DMS79 treated with DMSO at 0.1 percent for 48 hours (cell line): Measurements from ENCODE around the gene FBN1.

Experiments
- DNase-seq: peaks from one replicate; lab custom pipeline; 2025; lab: John Stamatoyannopoulos, UW

The FBN1 gene

DNA sequence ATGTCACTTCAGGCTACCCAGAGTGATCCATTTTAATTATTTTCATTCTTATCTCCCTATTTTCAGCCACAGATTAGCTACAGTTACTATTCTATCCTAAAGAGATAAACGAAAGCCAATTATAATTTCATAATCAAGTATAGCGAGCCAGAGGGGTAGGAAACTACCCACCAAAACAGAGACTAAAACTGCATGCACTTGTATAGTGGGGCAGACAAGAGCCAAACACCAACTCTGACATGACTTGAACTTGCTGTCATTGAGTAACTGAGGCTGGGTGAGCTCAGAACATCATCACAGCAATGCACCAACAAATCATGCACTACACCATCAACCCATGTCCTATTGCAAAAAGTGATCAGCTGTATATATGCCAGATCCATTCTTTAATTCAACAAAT is 64.8 kb downstream of the FBN1 start:
- no peak for DNase-seq

DNA sequence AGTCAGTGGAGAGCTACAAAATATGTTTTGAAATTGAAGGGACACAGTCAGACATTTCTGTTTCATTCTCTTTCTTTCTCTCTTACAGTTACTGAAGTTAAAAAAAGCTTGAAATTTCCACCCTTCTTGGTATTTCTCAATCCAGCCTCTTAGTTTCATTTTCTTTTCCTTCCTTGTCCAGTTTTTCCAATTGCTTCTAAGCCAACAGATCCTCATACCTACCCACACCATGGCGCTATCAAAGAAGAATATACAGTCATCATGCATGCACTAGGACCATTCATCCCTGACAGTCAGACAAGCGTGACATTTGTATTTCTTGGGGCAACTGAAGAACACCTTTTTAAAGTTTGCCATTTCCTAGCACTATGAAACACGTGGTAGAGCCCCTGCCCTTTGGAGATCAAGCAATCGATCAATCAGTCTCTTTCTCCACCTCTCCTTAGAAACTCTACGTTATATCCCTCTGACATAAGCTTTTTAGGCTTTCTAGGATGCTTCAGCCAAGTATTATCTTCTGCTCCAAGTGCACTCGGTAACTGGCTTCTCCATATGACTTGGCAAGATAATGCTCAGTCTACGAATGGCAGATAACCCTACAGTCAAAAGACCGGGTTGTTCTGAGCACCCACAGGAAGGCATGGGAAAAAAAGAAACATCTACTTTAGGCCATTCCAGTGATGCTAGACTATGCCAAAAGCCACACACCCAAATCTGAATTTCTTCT is 65.4 kb downstream of the FBN1 start:
- no peak for DNase-seq

DNA sequence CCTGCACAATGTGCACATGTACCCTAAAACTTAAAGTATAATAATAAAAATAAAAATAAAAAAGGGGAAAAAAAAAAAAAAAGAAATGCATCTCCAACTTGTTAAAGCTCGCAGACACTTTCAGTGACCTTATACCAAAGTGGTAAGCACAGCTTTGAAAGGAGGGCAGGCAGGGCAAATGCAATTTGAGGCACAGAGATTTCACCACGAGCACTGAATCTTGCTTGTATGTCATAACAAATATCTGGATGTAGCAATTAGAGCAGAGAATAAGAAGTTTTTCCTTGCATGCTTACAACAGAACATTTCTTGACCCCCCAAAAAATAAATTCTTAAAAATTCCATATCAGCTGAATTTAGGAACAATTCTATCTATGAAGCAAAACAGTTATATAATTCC is 66.5 kb downstream of the FBN1 start:
- DNase-seq, result no peak

DNA sequence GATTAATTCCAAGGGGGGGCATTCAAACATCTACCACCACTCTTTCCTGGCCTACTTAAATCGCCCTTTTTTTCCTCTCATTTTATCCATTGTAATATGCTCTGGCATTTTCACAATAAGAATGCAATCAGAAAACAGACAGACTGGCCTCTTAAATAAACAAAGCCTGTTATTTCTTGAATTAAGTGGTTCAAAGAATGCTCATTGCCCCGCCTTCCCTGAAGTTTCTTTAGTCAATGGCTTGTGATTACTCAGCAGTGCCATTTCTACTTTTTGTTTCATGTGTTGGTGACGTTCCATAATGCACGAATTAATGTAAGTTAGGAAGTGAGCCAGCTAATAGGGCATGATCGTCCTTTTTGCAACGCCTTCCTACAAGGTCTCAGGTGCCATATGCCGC is 68.0 kb downstream of the FBN1 start:
- no peak for DNase-seq

DNA sequence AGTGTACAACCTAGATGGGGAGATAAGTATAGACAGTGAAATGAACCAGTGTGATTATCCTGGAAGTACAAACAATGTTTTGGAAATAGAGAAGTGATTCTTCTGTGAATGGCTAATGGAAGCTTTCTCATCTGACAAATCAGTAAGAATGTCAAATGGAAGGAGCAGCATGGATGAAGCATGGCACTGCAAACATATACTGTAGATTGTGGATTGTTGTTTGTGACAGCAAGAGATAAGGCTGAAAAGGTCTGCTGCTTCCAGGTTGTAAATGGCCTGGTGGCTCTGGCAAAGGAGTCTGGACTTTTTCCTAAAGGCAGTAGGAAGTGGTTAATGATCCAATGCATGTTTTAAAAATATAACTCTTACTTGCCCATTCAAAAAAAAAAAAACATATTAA is 71.3 kb downstream of the FBN1 start:
- DNase-seq, result no peak

DNA sequence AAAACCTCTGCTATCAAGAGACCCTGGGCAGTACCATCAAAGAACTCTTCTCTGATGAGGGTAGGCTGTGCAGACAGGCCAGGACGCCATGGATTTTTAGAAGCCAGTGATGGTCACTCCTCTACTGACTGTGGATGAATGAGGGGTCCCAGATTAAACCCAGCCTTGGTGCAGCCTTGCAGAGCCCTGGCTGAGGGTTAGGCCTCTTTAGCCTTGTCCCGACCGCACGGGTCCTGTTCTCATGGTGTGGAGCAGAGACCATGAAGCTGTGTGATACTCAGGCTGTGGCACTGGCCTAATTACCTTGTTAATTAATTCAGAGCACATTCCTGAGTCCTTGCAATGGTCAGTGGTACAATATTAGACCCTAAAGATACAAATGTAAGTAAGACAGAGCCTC is 71.7 kb downstream of the FBN1 start:
- DNase-seq, result no peak

DNA sequence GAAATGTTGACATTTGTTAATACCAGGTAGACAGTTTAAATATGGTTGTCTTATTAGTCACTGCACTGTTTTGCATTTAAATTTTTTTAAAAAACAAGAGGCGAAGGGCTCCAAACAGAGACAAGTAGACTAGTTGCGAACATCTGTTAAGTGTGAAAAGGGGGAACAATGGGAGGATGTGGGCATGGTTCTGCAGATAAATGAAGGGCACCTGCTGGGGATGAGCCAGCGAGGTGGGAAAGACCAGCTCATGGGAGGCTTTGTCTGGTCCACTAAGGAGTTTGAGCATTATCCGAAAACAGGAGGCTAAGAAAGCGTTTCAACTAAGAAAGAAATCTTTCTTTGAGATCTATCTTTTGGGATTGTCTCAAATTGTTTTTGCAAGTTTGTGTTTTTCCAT is 72.7 kb downstream of the FBN1 start:
- no peak for DNase-seq

DNA sequence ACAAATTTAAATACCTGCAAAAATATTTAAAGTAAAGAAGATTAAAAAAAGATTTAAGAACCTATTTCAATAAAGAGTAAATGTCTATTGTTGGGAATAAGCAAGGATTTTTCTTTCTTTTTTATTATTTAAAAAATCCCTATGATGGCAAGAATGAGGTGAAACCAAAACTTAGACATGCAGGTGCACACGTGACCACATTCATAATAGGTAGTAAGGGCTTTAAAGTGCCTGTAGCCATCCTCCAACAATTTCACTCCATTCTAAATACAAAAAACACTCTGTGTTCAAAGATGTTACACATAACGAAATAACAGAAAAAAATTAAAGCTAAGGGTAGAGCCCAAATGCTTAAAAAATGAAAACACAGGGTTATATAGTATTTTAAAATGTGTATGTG is 74.0 kb downstream of the FBN1 start:
- DNase-seq, result no peak

DNA sequence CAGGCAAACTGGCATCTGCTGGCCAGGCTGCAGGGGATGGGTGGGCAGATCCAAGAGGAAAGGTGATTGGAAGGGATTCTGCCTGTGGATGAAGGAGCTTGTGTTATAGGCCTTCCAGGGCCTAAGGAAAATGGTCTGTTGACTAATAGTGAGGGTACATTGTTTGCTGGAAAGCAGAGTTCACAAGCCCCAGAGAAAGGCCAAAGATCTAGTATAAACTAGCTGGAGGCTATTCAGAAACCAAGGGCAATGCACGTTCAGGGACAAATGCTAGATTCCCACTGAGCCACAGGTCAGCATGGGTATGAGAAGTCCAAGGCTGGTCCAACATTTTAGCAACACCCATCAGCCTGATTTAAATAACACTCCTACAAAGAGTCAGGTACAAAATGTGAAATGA is 74.7 kb downstream of the FBN1 start:
- no peak for DNase-seq

DNA sequence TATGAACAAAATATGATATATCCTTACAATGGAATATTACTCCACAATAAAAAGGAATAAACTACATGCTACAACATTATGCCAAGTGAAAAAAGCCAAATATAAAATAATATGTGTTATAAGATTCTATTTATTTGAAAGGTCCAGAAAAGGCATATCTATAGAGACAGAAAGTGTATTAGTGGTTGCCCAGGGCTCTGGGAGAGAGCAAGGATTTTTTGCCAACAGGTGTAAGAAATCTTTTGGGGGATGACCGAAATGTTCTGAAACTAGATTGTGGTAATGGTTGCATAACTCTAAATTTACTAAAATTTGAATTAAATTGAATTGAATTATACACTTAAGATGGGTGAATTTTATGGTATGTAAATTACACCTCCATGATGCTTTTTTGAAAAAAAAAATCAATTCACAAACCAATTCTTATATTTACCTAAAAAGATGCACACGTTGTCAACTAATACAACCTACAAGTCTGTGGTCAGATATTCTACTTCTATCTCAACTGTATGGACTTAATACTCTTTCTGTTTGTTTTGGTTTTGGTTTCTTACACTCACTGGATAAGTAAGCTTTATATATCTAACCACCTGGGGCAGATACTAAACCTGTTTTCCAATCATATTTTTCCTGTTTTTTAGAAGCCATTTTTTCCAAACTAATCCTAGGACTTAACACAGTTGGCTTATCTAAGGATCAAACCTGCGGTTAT is 75.8 kb downstream of the FBN1 start:
- no peak for DNase-seq

DNA sequence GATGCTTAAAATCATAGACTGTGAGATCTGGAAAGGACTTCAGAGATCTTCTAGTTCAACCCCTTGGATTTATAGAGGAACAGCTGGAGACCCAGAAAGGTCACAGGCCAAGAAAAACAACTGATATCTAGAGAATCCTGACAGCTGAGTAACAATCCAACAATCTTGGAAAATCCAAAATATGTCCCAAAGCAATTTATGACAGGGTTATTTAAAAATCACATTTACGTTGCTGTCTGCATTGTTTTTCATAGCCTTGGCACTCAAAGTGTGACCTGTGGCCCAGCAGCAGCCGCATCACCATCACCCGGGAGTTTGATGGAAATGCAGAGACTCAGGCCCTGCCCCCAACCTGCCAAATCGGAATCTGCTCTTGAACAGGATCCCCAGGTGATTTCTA is 78.8 kb downstream of the FBN1 start:
- no peak for DNase-seq

DNA sequence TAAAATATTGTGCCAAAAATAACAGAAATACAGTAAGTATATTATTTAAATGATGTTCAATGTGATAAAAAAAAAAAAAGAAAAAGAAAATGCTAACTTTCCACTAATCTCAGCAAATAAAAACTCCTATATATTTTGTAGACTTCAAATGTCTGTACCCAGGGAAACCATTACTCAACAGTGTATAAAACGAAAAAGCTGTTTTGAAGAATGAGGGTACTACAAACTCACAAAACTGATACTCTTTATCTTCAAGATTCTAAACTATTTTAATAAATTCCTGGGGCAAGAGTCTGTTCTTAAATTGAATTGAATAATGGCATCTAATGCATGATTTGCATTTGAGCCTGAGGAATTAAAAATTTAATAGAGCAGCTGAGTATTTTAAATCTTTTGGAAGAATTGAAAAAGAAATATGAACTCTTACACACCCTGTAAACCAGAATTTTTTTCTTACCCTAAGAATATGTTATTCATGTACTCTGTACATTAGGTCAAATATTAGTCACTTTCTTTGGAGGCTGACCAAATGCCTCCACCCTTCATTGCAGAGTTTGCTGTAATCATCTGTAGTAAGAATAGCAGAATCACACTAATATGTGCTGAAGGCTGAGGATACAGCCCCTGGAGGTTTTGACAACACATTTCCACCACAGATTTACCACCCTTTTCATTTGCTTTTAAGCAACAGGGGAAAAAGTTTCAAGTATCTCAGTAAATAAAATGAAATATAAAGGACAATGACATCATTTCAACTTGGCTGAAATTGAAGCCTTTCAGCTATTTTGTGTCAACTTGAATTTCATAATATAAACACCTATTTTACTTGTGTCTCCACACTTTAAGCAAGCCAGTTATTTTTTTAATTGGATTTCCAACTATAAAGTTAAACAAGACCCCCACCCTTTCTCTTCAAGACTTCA is 79.7 kb downstream of the FBN1 start:
- DNase-seq, result no peak

DNA sequence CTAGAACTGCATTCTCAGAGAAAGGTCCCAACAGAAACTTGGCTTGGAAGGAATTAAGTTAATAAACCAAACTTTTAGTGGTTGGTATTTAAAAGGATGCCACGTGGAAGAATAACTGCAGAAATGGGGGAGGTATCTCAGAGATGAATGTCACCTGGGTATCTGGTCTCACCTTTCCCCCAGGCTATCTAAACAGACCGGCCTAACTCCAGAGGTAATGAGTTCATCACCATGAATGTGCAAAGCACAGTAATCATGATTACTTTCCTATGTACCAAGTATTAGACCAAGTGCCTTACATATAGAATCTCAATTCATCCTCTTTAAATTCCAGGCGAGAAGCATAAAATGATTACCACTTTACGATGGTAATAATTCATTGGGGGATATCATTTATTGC is 80.8 kb downstream of the FBN1 start:
- no peak for DNase-seq

DNA sequence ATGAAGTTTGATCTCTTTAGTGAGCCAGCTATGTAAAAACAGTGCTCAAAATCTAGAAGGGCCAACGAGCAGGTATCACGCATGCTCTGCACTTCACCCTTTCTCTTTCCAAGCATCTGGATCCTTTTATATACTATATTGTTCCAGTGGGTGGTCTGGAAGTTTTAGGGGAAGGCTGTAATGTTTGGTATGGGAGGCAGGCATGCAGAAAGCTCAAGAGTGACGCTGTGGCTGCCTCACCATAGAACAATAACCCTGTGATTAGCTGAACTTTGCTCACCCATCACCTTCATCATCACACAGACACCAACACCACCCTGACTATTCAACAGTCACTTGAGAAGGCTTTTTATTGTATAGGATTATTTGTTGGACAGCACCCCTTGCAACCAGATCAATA is 81.6 kb downstream of the FBN1 start:
- DNase-seq, result no peak

DNA sequence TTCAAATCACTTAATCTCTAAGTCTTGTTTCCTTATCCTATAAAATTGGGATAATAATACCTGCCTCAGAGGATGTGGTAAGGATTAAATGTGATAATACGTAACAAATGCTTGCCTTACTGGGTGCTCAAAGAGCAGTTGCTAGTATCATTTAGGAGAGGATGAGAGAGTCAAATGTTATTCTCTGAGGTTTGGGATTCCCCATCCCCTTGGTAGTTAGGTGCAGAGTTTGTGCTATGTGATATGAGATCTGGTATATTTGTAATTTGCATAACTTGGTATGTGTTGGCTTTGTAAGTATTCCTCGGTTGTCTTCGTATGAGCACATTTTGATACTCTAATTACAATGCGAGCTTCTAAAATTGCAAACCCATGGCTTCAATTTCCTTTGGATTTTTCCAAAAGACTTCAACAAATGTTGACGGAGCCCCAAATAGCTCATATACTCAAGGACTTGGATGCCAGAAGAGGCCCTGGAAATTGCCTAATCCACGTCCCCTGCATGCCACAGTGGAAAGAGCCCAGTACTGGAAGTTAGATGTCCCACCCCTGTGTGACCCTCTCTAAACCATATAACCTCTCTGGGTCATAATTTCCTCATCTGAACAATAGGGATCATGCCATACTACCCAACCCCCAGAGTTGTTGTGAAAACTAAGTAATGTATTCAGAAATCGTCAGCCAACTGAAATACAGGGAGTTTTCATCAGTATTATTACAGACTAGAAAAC is 85.0 kb downstream of the FBN1 start:
- no peak for DNase-seq

DNA sequence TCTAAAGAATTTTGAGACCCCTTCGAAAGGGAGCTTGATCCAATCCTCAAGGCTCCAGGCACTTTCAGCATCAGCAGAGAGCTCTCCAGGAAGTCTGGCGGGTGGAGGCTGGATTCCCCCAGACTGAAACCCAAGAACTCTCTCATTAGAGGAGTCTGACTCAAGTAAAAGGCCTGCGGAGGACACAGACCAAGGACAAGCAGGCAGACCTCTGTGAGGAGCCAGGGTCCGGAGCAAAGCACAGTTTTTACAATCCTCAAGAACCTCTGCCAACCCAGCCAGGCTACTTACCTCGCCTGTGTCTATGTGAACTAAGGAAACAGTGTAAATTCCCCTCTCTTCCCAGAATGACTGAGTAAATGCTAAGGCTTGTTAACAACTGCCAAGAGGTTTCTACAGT is 86.2 kb downstream of the FBN1 start:
- no peak for DNase-seq

DNA sequence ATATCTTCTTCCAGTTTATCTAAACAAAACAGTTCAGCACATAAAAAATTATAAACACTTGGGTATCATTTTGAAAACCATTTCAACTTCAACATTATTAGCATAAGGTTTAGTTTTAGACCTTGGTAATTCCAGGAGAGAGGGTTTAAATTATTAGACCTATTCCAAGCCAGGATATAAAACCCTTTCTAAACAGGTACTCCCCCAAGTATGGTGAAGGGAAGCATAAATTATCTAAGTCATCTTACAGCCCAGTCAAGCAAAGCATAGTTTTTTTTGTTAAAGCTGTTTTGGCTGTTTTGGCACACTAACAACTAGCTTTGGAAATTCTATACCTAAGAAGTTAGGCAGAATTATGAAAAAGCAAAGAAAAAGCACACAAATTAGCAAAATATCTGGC is 87.3 kb downstream of the FBN1 start:
- no peak for DNase-seq

DNA sequence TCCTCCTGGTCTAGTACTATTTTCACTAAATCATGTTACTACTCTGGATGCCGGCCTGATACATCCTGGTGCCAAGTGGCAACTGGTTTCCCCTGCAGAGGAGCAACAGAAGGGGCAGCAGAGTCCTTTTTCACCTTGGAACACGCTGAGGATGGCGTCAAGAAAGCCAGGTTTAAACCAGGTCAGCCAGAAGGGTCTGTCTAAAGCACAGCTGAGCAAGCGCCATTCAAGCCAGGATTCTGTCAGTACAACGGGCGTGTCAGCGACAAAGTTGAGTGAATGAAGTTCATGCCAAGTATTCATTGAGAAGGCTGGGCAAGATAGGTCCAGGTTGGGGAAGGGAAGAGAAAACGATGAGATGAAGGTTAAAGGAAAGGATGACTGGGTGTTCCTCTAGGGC is 88.2 kb downstream of the FBN1 start:
- DNase-seq, result no peak

DNA sequence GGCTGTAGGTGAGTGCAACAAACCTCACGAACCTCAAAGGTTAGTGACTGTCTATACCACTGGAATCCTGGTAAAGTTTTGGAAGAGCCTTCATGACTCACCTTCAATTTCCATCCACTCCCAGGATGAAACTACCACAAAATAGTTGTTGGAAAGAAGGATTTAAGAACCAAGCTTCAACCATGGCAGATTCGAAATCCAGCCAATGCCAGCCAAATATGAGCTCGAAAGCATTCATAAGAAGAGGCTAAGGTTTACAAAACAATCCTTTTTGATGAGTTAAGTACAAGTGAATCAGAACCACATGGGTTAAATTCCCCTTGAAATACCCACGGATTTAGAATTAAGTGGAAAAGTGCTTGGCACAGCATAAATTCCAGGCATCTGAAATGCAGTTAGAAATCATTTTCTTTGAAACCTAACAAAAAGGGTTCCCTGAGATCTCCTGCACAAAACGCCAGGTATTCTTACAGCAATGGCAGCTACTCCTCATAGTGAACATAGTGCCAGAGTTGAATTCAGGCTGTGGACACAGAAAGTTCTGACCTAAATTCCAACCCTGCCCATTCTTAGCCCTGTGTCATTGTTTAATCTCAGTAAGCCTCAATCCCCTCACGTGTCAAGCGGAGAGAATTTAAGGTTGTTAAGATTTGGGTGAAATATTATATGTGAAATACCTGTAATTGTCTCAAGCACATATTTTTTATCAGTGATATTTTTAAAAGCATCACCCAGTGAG is 89.2 kb downstream of the FBN1 start:
- no peak for DNase-seq

DNA sequence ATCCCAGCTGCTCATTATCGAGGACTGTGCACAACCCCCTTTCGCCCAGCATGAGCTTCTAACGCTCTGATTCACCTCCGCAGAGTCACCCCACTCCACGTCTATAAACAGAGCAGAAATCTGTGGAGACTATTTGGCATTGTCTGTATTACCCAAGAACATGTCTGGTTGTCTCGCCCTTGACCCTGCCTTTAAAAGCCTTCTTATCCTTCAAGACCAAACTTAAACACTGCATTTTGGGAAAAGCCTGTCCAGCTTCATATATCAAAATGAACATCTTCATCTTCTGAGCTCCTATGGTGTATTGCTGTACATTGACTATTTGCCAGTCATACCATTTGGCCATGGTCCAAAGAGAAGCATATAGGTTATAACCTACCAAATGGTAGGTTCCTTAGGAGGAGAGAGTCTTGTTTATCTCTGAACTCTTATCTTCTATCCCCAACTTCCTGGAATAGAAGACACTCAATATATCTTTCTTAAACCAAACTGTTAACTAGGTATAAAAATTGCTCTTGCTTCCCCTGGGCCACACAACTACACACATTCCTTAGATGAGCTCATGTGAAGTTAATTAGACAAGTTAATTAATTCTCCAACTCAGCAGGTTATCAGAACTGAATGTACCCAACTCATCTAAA is 90.1 kb downstream of the FBN1 start:
- DNase-seq, result no peak

DNA sequence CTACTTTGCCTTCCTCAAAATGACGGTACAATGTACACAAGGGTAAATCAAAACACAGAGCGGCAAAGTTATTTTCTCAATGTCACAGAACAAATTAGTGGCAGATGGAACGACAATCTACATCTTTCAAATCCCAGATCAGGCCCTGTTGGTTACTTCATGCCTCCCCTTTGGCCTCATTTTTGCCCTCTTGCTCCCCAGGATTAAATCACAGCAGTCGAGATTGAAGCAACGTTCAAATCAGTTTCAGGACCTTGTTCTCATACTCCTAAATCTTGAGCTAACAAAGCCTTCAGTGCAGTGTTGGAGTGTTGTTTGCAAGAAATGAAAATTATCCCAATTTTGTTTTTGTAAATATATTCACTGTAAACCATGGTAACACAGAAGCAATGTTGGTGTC is 91.4 kb downstream of the FBN1 start:
- no peak for DNase-seq
